Epithelial cell of esophagus (primary cell): ENCODE results near the gene PPARD.
A peak's percentile ranks its signal among the peaks of the same experiment; 100 is the strongest.

ENCODE experiments used
- DNase-seq: peaks from one replicate; pipeline ENCODE4 v3.0.0; 2010; ENCODE audit warnings: low read depth
- H3K4me3 ChIP-seq: 2 replicates; pipeline ENCODE4 v1.5.1; 2011; ENCODE audit warnings: mild to moderate bottlenecking, low read length, control low read depth
- TF ChIP-seq, protein P1 (sequence below): IDR thresholded peaks from 2 replicates; pipeline ENCODE4 v1.5.1; 2011; ENCODE audit warnings: low read depth, mild to moderate bottlenecking, low read length, control low read depth, inconsistent platforms; ENCODE audit not compliant: insufficient read depth; ENCODE audit errors: missing control alignments

PPARD gene

DNA sequence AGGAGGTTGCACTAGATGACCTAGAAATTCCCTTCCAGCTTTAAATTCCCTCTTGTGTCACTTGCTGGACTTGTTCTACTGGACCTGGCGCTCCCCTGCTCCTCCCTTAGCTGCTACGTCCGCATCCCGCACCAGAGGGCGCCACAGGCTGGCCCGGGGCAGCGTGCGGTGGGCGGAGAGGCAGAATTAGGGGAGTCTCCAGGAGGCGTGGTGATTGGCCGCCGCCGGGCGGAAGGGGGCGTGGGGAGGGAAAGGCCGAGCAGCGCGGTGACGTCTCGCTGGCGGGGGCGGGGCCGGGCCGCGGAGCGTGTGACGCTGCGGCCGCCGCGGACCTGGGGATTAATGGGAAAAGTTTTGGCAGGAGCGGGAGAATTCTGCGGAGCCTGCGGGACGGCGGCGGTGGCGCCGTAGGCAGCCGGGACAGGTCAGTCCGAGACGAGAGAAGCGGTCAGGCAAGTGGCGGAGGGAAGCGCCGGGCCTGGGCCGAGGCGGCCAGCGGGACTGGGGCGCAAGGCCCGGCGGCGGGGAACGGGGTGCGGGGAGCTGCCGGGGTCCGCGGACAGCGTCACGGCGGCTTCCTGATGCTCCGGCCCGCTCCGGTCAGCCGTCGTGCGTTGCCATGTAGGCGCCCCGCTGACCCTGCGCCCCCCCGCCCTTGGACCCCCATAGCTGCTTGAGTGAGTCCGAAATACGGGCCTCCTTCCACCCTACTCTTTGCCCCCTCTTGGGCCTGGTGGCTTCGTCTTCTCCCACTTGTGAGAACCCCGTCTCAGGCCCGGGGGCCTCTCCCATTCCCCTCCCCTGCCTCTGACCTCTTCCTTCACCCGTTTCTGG is at the start of gene PPARD:
Gene PPARD, plus strand, starts transcription at position 301 of the 834 bp plus-strand sequence. CDS start 68,530 bp downstream, outside the sequence.
- peak; percentile 97 for DNase-seq
- H3K4me3 ChIP-seq = peak within 1 kb of the TSS; percentile 56
- TF ChIP-seq, protein P1, sequence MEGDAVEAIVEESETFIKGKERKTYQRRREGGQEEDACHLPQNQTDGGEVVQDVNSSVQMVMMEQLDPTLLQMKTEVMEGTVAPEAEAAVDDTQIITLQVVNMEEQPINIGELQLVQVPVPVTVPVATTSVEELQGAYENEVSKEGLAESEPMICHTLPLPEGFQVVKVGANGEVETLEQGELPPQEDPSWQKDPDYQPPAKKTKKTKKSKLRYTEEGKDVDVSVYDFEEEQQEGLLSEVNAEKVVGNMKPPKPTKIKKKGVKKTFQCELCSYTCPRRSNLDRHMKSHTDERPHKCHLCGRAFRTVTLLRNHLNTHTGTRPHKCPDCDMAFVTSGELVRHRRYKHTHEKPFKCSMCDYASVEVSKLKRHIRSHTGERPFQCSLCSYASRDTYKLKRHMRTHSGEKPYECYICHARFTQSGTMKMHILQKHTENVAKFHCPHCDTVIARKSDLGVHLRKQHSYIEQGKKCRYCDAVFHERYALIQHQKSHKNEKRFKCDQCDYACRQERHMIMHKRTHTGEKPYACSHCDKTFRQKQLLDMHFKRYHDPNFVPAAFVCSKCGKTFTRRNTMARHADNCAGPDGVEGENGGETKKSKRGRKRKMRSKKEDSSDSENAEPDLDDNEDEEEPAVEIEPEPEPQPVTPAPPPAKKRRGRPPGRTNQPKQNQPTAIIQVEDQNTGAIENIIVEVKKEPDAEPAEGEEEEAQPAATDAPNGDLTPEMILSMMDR = peak; percentile 94

DNA sequence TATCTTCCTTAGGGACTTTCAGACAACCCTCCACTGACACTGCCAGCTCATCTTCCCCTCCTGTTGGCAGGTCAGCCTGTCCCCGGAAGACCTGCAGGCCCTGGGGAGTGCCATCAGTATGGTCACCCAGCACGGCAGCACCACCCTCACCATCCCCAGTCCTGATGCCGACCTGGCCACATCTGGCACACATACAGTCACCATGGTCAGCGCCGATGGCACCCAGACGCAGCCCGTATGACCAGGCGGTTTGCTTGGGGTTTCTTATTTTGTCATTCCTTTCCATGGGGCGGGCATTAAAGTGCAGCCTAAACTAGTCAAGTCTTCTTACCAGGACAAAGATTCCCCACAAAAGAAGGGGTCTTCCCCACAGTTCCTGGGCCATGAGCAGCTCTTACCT is 48.7 kb upstream of the PPARD start:
- no peak overlapping the region for H3K4me3 ChIP-seq
- DNase-seq = no peak
- TF ChIP-seq, protein P1 = no peak

DNA sequence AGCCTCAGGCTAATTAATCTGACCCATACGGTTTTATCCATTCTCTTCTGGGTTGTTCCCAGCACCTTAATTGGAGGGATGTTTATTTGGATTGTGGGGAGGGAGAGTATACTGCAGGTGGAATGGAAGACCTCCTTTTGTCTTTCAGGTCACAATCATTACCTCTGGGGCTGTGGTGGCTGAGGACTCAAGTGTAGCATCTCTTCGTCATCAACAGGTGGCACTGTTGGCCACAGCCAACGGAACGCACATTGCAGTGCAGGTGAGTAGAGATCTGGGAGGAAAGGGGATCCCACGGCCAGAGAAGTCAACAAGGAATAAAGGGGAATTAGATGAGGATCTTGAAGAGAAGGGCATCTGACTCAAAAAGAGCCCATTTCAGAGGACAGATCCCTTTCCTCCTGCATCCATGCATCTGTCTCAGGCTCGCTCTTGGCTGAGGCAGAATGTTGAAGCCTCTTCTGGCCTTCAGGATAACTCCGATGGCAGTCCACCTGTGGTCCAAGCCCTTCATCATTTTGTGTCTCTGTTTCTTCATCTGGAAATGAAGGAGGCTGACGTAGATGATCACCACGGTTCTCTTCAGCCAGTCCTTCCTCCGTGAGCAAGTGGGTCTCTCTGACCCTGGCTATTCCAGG is 47.9 kb upstream of the PPARD start:
- TF ChIP-seq, protein P1 = peak; percentile 95
- DNase-seq = peak; percentile 67
- H3K4me3 ChIP-seq = no peak overlapping the region

DNA sequence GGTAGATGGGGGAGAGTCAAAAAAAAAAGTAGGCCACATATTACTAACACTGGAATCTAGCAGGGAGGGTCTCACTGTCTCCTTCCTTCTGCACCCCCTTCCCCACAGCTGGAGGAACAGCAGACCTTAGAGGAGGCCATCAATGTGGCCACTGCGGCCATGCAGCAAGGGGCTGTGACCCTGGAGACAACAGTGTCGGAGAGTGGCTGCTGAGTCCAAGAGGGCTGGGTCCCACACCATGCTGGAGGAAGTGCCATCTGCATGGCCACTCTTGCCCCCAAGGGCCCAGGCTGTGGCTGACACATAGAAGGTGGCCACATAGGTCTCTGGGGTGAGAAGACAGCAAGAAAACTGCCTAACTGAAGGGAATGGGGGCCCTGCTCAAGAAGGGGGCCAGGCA is 47.3 kb upstream of the PPARD start:
- TF ChIP-seq, protein P1 = no peak
- no peak for DNase-seq
- H3K4me3 ChIP-seq = no peak overlapping the region

DNA sequence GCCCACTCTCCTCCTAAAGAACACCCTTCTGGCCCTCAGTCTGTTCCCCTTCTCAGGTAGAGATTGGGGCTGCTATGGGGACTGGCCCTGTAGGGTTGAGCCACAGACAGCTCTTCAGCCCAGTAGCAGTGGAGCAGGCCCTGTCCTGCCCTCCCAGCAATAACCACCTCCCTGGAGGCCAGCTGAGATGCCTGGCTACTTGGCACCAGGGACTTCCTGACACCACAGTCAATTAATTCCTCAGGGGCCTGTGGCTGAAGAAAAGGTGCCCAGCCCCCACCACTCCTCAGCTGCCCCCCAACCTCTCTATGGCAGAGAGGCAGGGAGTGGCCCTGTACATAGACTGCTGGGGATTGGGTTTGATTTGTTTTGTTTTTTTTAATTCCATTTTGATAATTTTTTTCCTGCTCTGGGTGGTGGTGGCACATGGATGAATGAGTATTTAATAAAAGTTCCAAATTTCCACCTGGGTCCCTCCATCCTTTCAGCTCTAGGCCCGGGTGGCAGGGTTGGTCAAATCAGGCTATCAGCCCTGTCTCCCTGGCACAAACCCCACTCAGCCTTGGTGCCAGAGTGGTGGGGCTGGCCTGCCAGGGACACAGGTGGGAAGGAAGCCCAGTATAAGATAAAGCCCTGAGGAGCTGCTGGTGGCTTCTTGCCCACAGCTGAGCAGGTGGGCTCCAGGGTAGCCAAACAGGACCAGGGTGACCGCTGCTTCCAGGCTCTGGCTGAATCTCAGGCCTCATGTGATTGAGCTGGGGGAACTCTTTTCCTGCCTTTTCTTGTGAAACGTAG is 46.6 kb upstream of the PPARD start:
- no peak overlapping the region for H3K4me3 ChIP-seq

DNA sequence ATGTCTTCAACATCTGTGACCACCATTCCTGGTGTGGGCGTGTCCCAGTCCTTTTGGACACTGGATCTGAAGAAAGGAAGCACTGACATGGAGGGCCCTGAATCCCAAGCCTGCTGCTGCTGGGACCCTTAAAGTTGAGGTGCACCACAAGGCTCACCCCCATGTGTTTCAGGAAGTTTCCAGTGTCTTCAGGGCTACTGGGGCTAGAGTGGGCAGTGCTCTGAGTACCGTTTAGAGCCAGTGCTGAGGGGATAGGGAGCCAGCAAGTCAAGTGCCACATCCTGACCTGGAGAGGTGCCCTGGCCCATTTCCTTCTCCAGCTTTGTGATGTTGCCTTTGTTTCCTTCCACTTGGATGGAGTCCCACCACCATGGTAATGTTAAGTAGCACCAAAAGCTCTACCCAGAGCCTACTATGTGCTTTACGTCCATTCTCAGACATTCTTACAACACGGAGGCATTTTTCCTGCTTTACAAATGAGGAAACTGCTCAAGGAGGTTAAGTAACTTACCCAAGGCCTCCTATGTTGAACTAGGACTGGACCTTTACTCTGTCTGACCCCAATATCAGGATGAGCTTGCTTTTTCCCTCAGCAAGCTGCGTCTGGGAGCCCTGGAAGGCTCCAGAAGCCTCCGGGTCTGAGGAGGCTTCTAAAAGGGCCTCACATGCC is 45.3 kb upstream of the PPARD start:
- no peak overlapping the region for H3K4me3 ChIP-seq
- DNase-seq = no peak
- TF ChIP-seq, protein P1 = no peak

More for the DNA sequence above, 46.6 kb upstream of the PPARD start:
- TF ChIP-seq, protein P1 = no peak
- no peak for DNase-seq
